LoVo (cell line): Measurements from ENCODE around the gene NEDD4L.
A peak's percentile ranks its signal among the peaks of the same experiment; 100 is the strongest.

Source experiments
- DNase-seq: peaks from one replicate; pipeline ENCODE4 v3.0.0-alpha.2; 2016; ENCODE audit warnings: low spot score

NEDD4L gene

GRCh38 chr18:58119819-58120218 lies 75.8 kb downstream of the NEDD4L start:
- DNase-seq: no peak

GRCh38 chr18:58124475-58124874 lies 80.4 kb downstream of the NEDD4L start:
- DNase-seq: no peak

GRCh38 chr18:58125183-58125582 lies 81.2 kb downstream of the NEDD4L start:
- no peak for DNase-seq

GRCh38 chr18:58125756-58126155 lies 81.7 kb downstream of the NEDD4L start:
- DNase-seq: no peak

DNA sequence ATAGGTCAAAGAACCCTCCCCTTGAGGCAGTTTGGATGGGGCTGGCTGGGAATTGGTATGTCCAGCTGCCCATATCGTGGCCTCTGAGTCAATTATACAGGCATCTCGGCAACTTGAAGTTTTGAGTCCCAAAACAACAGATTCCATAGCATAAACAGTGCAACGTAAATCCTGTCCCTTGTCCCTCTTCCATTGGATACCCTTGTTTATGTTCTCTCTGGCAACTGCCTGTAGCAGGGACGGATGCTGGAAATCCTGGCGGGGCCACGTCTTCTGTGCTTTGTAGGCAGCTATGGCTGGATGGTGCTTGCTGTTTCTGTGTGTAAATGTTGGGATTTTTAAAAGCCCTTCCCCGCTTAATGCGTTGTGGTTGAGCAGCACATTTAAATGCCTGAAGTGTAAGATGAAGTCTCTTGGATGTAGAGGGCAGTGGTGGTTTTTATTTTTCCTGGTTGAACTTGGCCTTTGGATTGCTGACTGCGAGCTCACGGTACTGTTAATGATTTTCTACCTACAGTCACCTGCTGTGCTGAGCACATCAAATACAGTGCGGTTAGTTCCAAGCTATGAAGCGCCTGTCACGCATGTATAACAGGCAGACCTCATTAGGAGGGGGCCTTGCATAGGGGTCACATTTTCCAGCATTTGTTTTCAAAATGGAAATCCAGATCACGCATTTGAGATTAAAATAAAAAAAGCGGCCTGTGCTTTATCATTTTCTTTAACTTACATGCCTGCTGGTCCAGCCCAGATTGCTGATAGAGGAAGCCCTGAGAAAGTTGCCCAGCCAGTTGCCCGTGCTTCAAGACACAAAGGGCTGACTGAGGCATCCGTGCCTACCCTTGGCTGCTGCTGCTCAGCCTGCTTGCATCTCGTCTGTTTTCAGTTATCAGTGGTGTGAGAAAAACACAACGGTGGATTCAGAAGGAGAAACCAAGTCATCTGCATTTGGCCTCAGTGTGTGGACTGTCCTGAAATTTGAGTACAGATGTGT lies 84.7 kb downstream of the NEDD4L start:
- no peak for DNase-seq

- DNase-seq: no peak
Observed at GRCh38 chr18:58132595-58133261, 88.7 kb downstream of the NEDD4L start.

DNA sequence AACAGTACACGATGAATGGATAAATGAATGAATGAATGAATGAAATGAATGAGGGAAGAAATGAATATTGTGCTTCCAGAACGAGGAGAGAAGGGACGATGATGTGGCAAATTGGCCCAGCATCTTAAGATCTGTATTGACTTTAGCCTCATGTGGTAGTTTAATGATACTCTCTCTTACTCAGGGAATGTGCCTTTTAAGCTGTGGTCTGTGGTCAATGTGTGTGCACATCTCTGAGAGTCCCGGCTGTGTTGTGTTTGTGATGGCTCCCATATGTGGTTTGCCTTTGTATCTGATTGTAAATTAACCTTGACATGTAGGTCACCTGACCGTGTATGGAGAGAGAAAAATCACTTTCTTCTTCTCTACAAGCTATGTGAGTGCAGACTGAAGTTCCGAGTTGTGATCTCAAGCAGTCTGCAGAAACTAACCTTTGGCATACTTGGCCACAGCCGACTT lies 91.2 kb downstream of the NEDD4L start:
- peak; percentile 10 for DNase-seq

GRCh38 chr18:58135701-58136331 lies 91.8 kb downstream of the NEDD4L start:
- peak; percentile 68 for DNase-seq

- DNase-seq: no peak
Observed at GRCh38 chr18:58136879-58137278, 92.9 kb downstream of the NEDD4L start.

DNA sequence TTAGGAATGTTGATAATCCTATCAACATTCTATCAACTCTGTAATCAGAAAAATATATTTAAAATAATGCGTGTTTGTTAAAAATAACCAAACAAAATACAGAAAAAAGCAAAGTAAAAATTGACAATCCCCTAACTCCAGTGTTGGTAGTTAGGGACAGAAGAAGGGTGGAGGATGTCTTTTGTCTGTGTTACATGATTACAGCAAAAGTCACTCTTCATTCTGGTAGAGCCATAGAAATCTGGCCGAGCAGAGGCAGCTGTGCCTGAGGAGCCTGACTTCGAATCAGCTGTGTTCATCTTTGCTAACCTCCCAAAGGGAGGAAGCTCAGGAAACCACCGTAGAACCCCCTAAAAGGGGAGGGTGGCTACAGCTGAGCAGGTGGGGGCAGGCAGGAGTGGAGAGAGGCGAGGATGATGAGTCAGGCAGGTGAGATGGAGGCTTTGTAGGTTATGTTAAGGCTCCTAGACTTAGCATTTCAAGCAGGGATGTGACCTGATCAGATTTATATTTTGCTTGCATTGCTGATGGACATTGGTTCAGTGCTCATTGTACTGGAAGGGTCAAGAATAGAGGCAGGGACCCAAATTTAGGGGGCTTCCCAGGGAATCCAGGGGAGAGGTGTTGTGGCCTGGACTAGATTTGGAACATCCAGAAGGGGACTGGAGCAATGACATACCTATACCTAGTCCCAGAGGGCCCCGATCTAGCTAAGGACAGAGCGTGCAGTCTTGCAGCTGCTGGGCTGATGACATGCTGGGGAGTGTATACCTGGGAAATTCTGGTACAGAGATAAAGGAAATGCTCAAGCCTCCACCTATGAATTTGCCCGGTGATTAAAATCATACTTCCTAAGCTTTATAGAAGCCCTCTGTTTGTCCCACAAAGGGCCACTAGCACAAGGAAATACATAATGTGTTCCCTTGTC lies 95.7 kb downstream of the NEDD4L start:
- DNase-seq: no peak

GRCh38 chr18:58140387-58141325 lies 96.6 kb downstream of the NEDD4L start:
- no peak for DNase-seq

DNA sequence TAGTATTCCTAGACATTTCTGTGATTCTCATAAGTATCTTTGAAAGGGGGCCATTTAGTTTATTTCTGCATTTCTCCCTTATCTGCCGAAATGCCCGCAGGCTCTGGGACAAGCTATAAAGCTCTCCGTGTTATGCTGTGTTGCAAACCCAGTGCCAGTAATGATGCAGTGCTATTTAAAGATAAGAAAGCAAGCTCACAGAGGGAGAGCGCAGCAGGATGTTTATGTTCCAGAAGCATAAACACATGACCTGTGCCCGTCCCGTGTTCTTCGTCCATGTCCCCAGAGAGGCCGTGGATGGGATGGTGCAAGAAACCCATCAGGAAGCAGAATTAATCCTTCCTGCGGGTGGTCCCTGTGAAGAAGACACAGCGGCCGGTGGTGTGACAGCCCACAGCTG lies 99.4 kb downstream of the NEDD4L start:
- no peak for DNase-seq

- no peak for DNase-seq
Observed at GRCh38 chr18:58144106-58144505, 100.1 kb downstream of the NEDD4L start.

DNA sequence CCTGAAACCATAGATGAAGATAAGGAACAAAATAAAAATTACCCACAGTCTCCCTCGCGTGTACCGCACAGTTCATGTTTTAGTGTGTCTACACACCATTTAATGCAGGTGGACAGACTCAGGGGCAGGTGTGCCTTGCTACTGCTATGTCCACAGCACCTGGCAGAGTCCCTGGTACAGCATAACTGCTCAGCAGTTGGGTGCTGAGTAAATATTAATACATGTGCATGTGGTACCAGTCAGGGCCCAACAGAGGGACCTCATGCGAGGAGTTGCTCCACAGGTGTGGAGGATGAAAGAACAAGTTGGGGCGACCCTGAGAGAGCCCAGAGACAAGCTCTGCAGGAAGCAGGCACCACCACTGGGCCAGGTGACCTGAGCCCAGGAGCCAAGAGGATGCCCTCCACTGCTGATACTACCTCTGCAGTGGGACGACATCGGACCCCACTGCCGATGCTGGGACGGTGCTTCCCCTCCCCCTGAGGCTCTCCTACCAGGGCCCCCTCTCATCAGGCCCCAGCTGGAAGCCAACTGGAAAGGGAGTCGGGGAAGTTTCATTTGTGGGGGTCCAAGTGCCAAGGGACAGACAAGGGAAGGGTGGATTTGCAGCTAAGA lies 100.8 kb downstream of the NEDD4L start:
- DNase-seq: no peak

DNA sequence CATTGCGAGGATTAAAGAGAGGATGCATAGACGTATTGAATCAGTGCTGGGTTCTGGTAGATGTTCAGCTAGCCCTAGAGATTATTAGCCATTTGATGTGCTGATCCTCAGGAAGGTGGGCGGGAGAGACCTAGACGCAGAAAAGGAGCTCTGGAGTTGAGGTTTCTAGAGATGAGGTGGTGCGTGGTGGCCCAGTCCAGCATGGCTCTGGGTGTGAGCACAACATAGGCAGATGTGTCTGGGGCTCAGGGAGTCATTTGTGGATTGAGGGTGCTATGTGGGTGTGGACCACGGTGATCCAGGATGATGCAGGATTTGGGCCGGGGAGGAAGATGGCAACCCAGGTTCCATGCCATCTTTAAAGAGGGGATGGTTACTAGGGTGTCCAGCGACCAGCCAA lies 102.1 kb downstream of the NEDD4L start:
- no peak for DNase-seq

DNA sequence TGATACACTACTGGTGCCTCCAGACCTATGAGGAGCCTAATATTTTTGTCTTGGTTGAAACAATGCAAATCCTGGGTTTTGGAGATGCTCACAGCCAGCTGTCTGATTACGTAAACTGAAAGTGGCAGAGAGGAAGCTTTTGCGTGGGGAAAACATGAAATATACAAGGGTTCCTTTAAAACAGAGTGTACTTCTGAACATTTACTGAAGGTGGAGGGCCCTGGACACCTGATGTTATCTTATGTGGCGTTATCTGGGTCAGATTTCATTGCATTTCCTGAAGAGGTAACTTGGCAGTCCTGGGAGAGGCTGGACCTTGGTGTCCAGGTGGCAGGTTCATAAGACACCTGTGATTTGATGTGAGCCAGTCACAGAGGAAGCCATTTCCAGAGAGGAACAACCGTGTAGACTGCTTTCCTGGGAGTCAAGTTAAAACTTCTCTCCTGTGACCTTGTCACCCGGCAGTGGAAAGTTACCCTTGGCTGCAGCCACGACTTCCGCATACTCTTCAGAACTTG lies 105.0 kb downstream of the NEDD4L start:
- DNase-seq: no peak

DNA sequence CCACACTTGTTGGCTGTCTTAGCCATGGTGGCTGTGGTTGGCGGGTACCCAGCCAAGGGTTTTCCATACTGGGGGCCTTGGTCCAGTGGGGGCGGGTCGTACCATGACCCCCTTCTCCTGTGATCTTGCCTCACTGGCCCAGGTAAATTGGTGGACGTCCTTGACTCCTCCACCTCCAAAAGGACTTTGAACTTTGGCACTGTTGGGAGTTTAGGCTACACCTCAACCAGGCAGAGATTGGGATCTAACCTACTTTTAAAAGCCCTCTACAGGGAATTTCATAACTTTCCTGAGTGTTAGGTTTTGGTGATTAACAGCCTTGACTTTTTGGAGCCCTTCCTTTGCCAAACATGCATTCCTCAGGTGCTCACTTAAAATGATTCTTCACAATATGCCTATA lies 106.7 kb downstream of the NEDD4L start:
- DNase-seq: no peak

GRCh38 chr18:58152216-58152615 lies 108.2 kb downstream of the NEDD4L start:
- no peak for DNase-seq

DNA sequence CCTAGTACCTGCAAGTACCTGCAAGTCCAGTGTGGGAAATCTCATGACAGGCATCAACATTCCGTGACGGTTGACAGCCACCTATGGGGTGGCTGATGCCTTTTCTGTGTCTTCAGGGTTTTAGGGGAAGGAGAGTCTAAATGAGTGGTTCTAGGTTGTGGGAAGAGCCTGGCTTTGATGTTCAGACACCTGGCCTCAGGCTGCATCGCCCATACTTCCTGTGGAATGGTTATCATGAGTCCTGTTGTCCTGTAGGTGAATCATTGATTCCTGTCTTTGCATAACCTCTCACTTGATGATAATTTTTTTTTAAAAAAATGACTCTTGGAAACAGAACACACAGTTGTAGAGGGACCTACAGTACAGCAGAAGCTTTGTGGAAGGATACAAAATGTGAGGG lies 108.9 kb downstream of the NEDD4L start:
- DNase-seq: no peak

DNA sequence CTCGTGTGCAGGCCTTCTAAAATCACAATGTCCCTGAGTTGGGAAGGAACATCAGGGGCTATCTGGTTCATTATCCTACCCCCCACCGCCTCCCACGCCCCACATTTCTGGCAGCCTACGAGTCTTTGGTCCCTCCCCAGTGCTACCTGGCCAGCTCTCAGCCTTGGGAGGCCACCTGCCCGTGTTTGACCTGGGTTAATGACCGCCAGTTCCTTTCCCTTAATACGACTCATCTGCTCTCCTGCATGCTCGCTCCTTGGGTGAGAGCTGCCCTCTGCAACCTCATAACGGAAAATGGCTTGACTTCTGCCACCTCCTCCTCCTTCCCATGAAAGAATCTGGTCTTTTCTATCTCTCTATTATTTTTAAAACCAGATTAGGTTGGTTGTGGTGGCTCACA lies 112.5 kb downstream of the NEDD4L start:
- DNase-seq: no peak
